PFSK-1 (cell line): Measurements from ENCODE around the gene SERPINH1.

Experiments used
- FOXP2 ChIP-seq: optimal IDR thresholded peaks from 2 replicates; pipeline ENCODE3; 2011; ENCODE audit warnings: borderline replicate concordance, control low read depth, inconsistent platforms; ENCODE audit not compliant: insufficient read depth; ENCODE audit errors: extremely low read length, extremely low read depth
- POLR2AphosphoS5 ChIP-seq: IDR thresholded peaks from 2 replicates; pipeline ENCODE4 v1.6.1; 2012; ENCODE audit warnings: low read depth, mild to moderate bottlenecking, control low read depth, low read length, moderate library complexity
- REST ChIP-seq, 2 experiments: IDR thresholded peaks; 2 replicates each; pipeline versions ENCODE4 v1.6.1 to v1.8.0; 2011 to 2012; ENCODE audit warnings: low read depth in 2 of 2, low read length in 2 of 2, control low read depth in 1 of 2, inconsistent platforms in 1 of 2, mild to moderate bottlenecking in 1 of 2, moderate library complexity in 1 of 2; ENCODE audit not compliant: insufficient read depth in 1 of 2
- SIN3A ChIP-seq: IDR thresholded peaks from 2 replicates; pipeline ENCODE4 v1.6.1; 2012; ENCODE audit warnings: mild to moderate bottlenecking, low read length, moderate library complexity, borderline replicate concordance; ENCODE audit not compliant: insufficient read depth
- TAF1 ChIP-seq: IDR thresholded peaks from 2 replicates; pipeline ENCODE4 v1.6.1; 2012; ENCODE audit warnings: low read length, control low read depth, borderline replicate concordance; ENCODE audit not compliant: insufficient read depth

SERPINH1 gene

GRCh38 chr11:75548595-75549272 lies 13.3 kb upstream of the SERPINH1 start:
- TF ChIP-seq FOXP2 (no peak), POLR2AphosphoS5 (no peak), SIN3A (no peak), REST (IDR thresholded peaks at IDR 0.05; ENCODE audit: insufficient read depth in 1 of 2, low read depth in 2 of 2, low read length in 2 of 2) (no peak), TAF1 (no peak)

- TF ChIP-seq TAF1 (no peak), SIN3A (no peak), FOXP2 (no peak), POLR2AphosphoS5 (no peak), REST (IDR thresholded peaks at IDR 0.05; ENCODE audit: insufficient read depth in 1 of 2, low read depth in 2 of 2, low read length in 2 of 2) (no peak)
Measured at GRCh38 chr11:75549370-75549958, 12.6 kb upstream of the SERPINH1 start.

GRCh38 chr11:75553182-75553581 lies 8.9 kb upstream of the SERPINH1 start:
- TF ChIP-seq REST (IDR thresholded peaks at IDR 0.05; ENCODE audit: insufficient read depth in 1 of 2, low read depth in 2 of 2, low read length in 2 of 2) (no peak), POLR2AphosphoS5 (no peak), TAF1 (no peak), SIN3A (no peak)

GRCh38 chr11:75553889-75554257 lies 8.2 kb upstream of the SERPINH1 start:
- TF ChIP-seq TAF1 (no peak), FOXP2 (no peak), SIN3A (no peak), REST (IDR thresholded peaks at IDR 0.05; ENCODE audit: insufficient read depth in 1 of 2, low read depth in 2 of 2, low read length in 2 of 2) (no peak), POLR2AphosphoS5 (no peak)
